ENCODE data around the gene GSTT2B. TPM values are rescaled to one million over a fixed set of nuclear protein-coding genes. Genes with fewer than 3 reads are reported as not detected.

GSTT2B gene
- total and polyA plus RNA-seq, 10 of the 15 experiments (the other 5 are each of a cell fraction or from before 2014, with no cell fraction given) = 0.15 to 0.29 (median 0.21) TPM; not detected in 7

DNA sequence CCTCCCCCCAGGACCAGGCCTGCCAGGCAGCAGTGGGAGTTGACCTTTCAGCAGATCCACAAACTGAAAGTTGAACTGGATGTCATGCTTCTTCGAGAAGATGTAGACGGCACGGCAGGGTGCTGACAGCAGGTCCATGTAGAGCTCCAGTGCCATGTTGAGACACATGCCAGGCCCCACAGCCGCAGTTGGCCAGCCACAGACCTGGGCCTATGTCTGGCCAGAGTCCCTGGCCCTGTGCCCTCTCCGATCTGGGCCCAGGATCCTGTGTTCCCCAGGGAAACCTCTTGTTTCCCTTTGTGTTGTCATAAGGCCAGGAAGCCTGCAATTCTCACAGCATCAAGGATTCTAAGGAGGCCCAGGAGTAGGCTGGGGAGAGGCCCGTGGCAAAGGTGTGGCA is 44.2 kb upstream of the GSTT2B start, which contains the start of gene GSTT4:
Gene GSTT4 (minus strand): TSS at position 253 of the 400 bp plus-strand sequence. CDS start 97 bp downstream, at position 156.
- no peak within 1 kb of the TSS for H3K4me3 ChIP-seq
- CTCF ChIA-PET = no interaction called here
- 56% methylated on average over 6 of the region's 6 CpGs for WGBS (ENCODE audit: insufficient coverage, insufficient replicate concordance, low lambda C conversion rate, missing lambda C conversion rate)
- no peak within 1 kb of the TSS for H2AFZ ChIP-seq (ENCODE audit: control insufficient read depth, low read depth, low read length)
- H3K36me3 ChIP-seq (ENCODE audit: control insufficient read depth in 2 of 2, insufficient read depth in 2 of 2, low read length in 1 of 2) = no peaks in the 10 kb centered on the region
- BruUV-seq (replicated peaks) = no TSS peak
- RAD21 ChIA-PET (ENCODE audit: unreplicated experiment) = no interaction called here
- no peaks in the 10 kb centered on the region for H3K79me2 ChIP-seq (ENCODE audit: control insufficient read depth, insufficient read depth, low read length)
- H3K27ac ChIP-seq (ENCODE audit: control insufficient read depth, insufficient read depth) = no peak within 1 kb of the TSS
- no peaks in the 10 kb centered on the region for H4K20me1 ChIP-seq (ENCODE audit: control insufficient read depth, insufficient read depth)
- ATAC-seq (no peak), FAIRE-seq (no peak), DNase-seq (ENCODE audit: low read depth, low spot score) (no peak)
- no peaks in the 10 kb centered on the region for H3K9me3 ChIP-seq (replicated peaks; ENCODE audit: control insufficient read depth, insufficient read depth, low read length)
- no peak within 1 kb of the TSS for H3K9ac ChIP-seq (ENCODE audit: control insufficient read depth, insufficient read depth, low read length)
- no peak within 1 kb of the TSS for H3K4me2 ChIP-seq (ENCODE audit: control insufficient read depth, insufficient read depth)
- in situ Hi-C loops (cut with MboI) (loop anchor here (5.0 kb wide), 1 partner anchor 68 kb away; no protein-coding TSS in a partner anchor), intact Hi-C loops (cut with micrococcal nuclease; ENCODE audit: unreplicated experiment) (loop anchor here (10.0 kb wide), 1 partner anchor 60 kb away; no protein-coding TSS in a partner anchor)
- SMC1A ChIA-PET (ENCODE audit: uncharacterized antibody, unreplicated experiment) = no interaction called here
- no peaks in the 10 kb centered on the region for H3K4me1 ChIP-seq (ENCODE audit: control insufficient read depth, insufficient read depth, low read length)
- POLR2A ChIA-PET = interaction anchor here (1.0 kb wide), 1 partner anchor 40 kb away, joined by 3 read pairs; no protein-coding TSS in a partner anchor
- H3K27me3 ChIP-seq (replicated peaks in 1 of 2; ENCODE audit: control insufficient read depth in 2 of 2, insufficient read depth in 2 of 2, low read length in 1 of 2) = no peaks in the 10 kb centered on the region
- TF ChIP-seq, protein P1, sequence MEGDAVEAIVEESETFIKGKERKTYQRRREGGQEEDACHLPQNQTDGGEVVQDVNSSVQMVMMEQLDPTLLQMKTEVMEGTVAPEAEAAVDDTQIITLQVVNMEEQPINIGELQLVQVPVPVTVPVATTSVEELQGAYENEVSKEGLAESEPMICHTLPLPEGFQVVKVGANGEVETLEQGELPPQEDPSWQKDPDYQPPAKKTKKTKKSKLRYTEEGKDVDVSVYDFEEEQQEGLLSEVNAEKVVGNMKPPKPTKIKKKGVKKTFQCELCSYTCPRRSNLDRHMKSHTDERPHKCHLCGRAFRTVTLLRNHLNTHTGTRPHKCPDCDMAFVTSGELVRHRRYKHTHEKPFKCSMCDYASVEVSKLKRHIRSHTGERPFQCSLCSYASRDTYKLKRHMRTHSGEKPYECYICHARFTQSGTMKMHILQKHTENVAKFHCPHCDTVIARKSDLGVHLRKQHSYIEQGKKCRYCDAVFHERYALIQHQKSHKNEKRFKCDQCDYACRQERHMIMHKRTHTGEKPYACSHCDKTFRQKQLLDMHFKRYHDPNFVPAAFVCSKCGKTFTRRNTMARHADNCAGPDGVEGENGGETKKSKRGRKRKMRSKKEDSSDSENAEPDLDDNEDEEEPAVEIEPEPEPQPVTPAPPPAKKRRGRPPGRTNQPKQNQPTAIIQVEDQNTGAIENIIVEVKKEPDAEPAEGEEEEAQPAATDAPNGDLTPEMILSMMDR (IDR thresholded peaks at IDR 0.05 in 2 of 3, conservative IDR thresholded peaks at IDR 0.05 in 1 of 3; ENCODE audit: control insufficient read depth in 2 of 3, extremely low read depth in 1 of 3, insufficient read depth in 1 of 3, low read depth in 3 of 3, low read length in 3 of 3) = no peak
- TF ChIP-seq, protein P2, sequence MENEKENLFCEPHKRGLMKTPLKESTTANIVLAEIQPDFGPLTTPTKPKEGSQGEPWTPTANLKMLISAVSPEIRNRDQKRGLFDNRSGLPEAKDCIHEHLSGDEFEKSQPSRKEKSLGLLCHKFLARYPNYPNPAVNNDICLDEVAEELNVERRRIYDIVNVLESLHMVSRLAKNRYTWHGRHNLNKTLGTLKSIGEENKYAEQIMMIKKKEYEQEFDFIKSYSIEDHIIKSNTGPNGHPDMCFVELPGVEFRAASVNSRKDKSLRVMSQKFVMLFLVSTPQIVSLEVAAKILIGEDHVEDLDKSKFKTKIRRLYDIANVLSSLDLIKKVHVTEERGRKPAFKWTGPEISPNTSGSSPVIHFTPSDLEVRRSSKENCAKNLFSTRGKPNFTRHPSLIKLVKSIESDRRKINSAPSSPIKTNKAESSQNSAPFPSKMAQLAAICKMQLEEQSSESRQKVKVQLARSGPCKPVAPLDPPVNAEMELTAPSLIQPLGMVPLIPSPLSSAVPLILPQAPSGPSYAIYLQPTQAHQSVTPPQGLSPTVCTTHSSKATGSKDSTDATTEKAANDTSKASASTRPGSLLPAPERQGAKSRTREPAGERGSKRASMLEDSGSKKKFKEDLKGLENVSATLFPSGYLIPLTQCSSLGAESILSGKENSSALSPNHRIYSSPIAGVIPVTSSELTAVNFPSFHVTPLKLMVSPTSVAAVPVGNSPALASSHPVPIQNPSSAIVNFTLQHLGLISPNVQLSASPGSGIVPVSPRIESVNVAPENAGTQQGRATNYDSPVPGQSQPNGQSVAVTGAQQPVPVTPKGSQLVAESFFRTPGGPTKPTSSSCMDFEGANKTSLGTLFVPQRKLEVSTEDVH (IDR thresholded peaks at IDR 0.05; ENCODE audit: low read depth, partially characterized antibody) = no peak
- TF ChIP-seq MYC (IDR thresholded peaks at IDR 0.05; ENCODE audit: insufficient read depth, insufficient read length, insufficient replicate concordance, low read length, severe bottlenecking) (no peak), IKZF2 (IDR thresholded peaks at IDR 0.05) (no peak), RUNX3 (IDR thresholded peaks at IDR 0.05; ENCODE audit: low read length) (no peak), SMAD1 (IDR thresholded peaks at IDR 0.05; ENCODE audit: low read depth, partially characterized antibody) (no peak), TCF3 (IDR thresholded peaks at IDR 0.05; ENCODE audit: borderline replicate concordance, insufficient read depth, low read depth, low read length) (no peak), SMC3 (IDR thresholded peaks at IDR 0.05; ENCODE audit: borderline replicate concordance, low read length) (no peak), BHLHE40 (IDR thresholded peaks at IDR 0.05; ENCODE audit: borderline replicate concordance in 1 of 2, low read depth in 2 of 2, low read length in 1 of 2) (no peak)
- TF ChIP-seq, protein P3, sequence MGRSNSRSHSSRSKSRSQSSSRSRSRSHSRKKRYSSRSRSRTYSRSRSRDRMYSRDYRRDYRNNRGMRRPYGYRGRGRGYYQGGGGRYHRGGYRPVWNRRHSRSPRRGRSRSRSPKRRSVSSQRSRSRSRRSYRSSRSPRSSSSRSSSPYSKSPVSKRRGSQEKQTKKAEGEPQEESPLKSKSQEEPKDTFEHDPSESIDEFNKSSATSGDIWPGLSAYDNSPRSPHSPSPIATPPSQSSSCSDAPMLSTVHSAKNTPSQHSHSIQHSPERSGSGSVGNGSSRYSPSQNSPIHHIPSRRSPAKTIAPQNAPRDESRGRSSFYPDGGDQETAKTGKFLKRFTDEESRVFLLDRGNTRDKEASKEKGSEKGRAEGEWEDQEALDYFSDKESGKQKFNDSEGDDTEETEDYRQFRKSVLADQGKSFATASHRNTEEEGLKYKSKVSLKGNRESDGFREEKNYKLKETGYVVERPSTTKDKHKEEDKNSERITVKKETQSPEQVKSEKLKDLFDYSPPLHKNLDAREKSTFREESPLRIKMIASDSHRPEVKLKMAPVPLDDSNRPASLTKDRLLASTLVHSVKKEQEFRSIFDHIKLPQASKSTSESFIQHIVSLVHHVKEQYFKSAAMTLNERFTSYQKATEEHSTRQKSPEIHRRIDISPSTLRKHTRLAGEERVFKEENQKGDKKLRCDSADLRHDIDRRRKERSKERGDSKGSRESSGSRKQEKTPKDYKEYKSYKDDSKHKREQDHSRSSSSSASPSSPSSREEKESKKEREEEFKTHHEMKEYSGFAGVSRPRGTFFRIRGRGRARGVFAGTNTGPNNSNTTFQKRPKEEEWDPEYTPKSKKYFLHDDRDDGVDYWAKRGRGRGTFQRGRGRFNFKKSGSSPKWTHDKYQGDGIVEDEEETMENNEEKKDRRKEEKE (IDR thresholded peaks at IDR 0.05) = no peak
- TF ChIP-seq, protein P4, sequence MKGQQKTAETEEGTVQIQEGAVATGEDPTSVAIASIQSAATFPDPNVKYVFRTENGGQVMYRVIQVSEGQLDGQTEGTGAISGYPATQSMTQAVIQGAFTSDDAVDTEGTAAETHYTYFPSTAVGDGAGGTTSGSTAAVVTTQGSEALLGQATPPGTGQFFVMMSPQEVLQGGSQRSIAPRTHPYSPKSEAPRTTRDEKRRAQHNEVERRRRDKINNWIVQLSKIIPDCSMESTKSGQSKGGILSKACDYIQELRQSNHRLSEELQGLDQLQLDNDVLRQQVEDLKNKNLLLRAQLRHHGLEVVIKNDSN (IDR thresholded peaks at IDR 0.05; ENCODE audit: borderline replicate concordance, extremely low read length, insufficient read depth, low read depth, low read length) = no peak
